ENCODE data around the gene PITPNM3. TPM values are rescaled to one million over a fixed set of nuclear protein-coding genes. Genes with fewer than 3 reads are reported as not detected.

The PITPNM3 gene
- total and polyA plus RNA-seq, 5 donors from 2014 or later: 0.12 to 0.20 TPM; not detected in 3

DNA sequence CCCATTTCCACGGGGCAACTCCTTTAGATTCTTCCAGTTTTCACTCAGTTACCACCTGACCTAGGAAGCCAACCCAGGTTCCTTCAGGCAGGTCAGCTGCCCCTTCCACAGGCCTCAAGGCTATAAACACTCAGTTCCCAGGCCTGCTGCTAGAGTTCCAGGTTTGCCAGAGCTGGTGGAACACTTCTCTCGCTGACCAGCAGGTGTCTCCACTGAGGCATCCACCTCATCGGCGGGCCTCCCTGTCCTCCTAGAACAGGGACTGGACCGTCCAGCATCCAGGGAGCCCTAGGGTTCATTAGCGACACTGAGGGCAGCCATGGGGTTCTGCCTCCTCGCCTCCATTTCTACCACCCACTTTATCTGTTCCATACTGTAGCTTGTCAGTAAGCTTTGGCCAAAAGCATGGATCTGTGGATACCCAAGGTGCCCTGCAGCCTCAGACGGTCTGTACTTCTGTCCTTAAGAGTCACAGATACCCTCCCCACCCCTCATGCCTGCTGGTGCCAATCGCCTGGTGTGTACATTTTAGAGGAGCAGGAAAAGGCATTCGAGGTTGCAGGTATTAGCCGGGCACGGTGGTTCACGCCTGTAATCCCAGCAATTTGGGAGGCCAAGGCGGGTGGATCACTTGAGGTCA is 83.1 kb downstream of the PITPNM3 start:
- H3K27me3 ChIP-seq (ENCODE audit: control insufficient read depth, insufficient read depth, low read length): no peaks in the 10 kb centered on the region
- H3K4me3 Mint-ChIP-seq: no peak overlapping the region
- ATAC-seq (ENCODE audit: low read depth in 2 of 2): peak in 1 of 2 donors; percentile 63
- H3K9me3 ChIP-seq (ENCODE audit: control insufficient read depth in 2 of 2, low read length in 2 of 2): no peaks in the 10 kb centered on the region
- H3K36me3 ChIP-seq (ENCODE audit: control insufficient read depth, insufficient read depth, low read length): no peaks in the 10 kb centered on the region
- no peaks in the 10 kb centered on the region for H3K4me1 ChIP-seq (ENCODE audit: control insufficient read depth, insufficient read depth, low read length, poor library complexity, severe bottlenecking)
- H3K27me3 Mint-ChIP-seq: peaks cover 4% of the 10 kb centered on the region
- H3K4me3 ChIP-seq (ENCODE audit: low read depth, low read length): no peak overlapping the region
- peak; percentile 39 to 55 (median 53) for DNase-seq
- peak overlapping the region in 1 of 3 donors; percentile 48 for H3K27ac Mint-ChIP-seq
- no peaks in the 10 kb centered on the region for H3K36me3 Mint-ChIP-seq
- H3K27ac ChIP-seq (ENCODE audit: insufficient read depth, low read length, poor library complexity, severe bottlenecking): no peak overlapping the region
- H3K9me3 Mint-ChIP-seq: no peaks in the 10 kb centered on the region
- H3K4me1 Mint-ChIP-seq: peaks cover 0 to 5% (median under 1%) of the 10 kb centered on the region in 4 donors

DNA sequence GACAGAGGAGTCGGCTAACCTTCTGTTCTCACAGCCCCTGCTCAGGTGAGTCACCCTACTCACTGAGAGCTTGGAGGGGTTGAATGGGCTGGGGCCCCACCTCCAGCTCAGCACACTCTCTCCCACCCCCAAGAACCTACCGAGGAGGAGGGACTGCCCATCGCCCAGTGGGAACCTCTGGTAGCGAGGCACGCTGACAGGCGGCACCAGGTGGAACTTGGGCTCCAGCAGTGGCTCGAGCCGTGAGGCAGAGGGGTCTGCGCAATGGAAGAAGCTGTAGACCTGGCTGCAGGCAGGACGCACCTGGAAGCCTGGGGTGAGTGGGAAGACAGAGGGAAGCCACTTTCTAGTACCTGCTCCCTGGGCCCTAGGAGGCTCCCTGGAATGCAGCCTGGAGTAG is 83.8 kb downstream of the PITPNM3 start:
- no peak overlapping the region for H3K4me3 Mint-ChIP-seq
- H3K4me1 ChIP-seq (ENCODE audit: control insufficient read depth, insufficient read depth, low read length, poor library complexity, severe bottlenecking): no peaks in the 10 kb centered on the region
- H3K9me3 Mint-ChIP-seq: no peaks in the 10 kb centered on the region
- H3K4me3 ChIP-seq (ENCODE audit: low read depth, low read length): no peak overlapping the region
- H3K27ac Mint-ChIP-seq: no peak overlapping the region
- no peaks in the 10 kb centered on the region for H3K36me3 ChIP-seq (ENCODE audit: control insufficient read depth, insufficient read depth, low read length)
- no peak overlapping the region for H3K27ac ChIP-seq (ENCODE audit: insufficient read depth, low read length, poor library complexity, severe bottlenecking)
- H3K4me1 Mint-ChIP-seq: peaks cover 0 to 5% (median under 1%) of the 10 kb centered on the region in 4 donors
- H3K27me3 ChIP-seq (ENCODE audit: control insufficient read depth, insufficient read depth, low read length): no peaks in the 10 kb centered on the region
- DNase-seq: no peak
- no peaks in the 10 kb centered on the region for H3K9me3 ChIP-seq (ENCODE audit: control insufficient read depth in 2 of 2, low read length in 2 of 2)
- no peaks in the 10 kb centered on the region for H3K36me3 Mint-ChIP-seq
- H3K27me3 Mint-ChIP-seq: peaks cover 4% of the 10 kb centered on the region
- no peak for ATAC-seq (ENCODE audit: low read depth in 2 of 2)

DNA sequence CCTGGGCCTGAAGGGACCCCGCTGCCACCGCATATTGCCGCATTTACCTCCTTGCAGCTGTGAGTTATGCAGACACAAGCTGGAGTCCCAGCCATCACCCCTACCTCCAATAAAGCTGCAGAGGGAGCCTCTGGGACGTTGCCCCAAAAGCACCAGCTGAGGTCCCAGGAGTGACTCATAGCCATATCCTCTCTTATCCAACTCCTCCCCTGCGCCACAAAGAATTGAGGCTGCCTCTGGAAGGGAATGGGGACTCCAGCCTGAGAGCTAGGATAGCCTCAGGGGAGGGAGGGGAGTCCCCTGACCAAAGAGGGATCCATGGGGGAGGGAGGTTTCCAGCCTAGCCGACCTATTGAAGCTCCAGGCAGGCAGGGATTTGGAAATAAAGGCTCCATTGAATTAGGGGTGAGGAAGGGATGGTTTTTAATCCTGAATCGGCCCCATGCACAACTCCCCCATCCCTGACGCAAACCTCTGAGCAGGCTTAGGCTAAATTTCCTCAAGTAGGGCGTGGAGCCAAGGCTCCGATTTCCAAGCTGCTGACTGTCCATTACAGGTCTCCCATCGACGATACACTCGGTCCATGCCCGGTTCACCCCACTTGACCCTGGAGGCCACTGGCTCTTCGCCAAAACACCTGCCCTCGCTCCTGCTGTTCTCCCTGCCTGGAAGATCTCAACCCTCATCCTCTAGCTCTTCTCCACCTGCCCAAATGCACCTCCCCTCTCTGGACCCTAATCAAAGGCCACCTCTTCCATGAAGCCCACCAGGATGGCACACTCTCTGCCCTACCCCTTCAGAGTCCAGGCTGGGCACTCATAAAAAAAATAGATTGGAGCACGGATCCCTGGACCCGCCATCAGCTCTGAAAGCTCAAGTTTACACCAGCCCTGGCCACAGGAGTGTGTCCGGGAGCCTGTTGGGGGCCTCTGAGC is 84.6 kb downstream of the PITPNM3 start:
- H3K4me3 Mint-ChIP-seq: peak overlapping the region in 1 of 4 donors; percentile 47
- Histone ChIP-seq H3K9me3 (ENCODE audit: control insufficient read depth in 2 of 2, low read length in 2 of 2) (no peaks in the 10 kb centered on the region), H3K36me3 (ENCODE audit: control insufficient read depth, insufficient read depth, low read length) (no peaks in the 10 kb centered on the region), H3K27ac (ENCODE audit: insufficient read depth, low read length, poor library complexity, severe bottlenecking) (no peak overlapping the region), H3K4me1 (ENCODE audit: control insufficient read depth, insufficient read depth, low read length, poor library complexity, severe bottlenecking) (no peaks in the 10 kb centered on the region), H3K4me3 (ENCODE audit: low read depth, low read length) (no peak overlapping the region), H3K27me3 (ENCODE audit: control insufficient read depth, insufficient read depth, low read length) (no peaks in the 10 kb centered on the region)
- H3K27me3 Mint-ChIP-seq: peaks cover 4% of the 10 kb centered on the region
- no peaks in the 10 kb centered on the region for H3K36me3 Mint-ChIP-seq
- no peak overlapping the region for H3K27ac Mint-ChIP-seq
- no peak for ATAC-seq (ENCODE audit: low read depth in 2 of 2)
- no peaks in the 10 kb centered on the region for H3K9me3 Mint-ChIP-seq
- H3K4me1 Mint-ChIP-seq: peaks cover 0 to 5% (median under 1%) of the 10 kb centered on the region in 4 donors
- DNase-seq: no peak

DNA sequence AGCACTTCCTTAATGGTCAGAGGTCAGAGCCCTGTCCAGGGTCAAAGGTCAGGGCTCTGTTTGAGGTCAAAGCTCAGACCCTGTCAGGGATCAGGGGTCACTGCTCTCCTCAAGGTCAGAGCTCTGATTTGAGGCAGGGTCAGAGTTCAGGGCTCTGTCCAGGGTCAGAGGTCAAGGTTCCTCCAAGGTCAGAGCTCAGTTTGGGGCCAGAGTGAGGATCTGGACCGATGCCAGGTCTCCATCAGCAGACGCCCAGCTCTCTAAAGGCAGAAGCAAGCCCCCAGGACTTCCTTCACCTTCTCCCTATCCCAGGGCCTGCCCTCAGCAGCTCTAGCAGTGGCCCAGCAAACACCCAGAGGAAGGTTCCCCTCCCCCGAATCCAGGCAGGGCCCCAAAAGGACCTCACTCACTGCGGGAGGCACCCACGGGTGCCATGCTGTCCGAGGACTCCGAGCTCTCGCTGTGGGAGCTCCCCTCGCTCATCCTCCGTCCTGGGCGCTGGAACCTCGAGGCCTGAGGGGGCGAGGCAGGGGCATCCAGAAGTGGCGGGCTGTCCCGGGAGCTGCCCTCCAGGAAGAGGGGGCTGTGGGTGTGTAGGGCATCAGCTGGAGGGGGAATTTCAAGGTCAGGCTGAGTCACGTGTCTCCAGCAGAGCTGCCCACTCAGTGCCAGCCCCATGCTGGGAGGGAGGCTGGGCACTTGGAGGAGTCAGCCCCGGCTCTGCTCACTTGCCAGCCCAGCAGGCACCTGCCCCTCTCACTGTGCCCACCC is 85.4 kb downstream of the PITPNM3 start:
- no peak overlapping the region for H3K4me3 ChIP-seq (ENCODE audit: low read depth, low read length)
- no peaks in the 10 kb centered on the region for H3K9me3 Mint-ChIP-seq
- ATAC-seq (ENCODE audit: low read depth in 2 of 2): no peak
- no peaks in the 10 kb centered on the region for H3K27me3 ChIP-seq (ENCODE audit: control insufficient read depth, insufficient read depth, low read length)
- peaks cover 0 to 5% (median under 1%) of the 10 kb centered on the region in 4 donors for H3K4me1 Mint-ChIP-seq
- no peak overlapping the region for H3K27ac Mint-ChIP-seq
- DNase-seq: no peak
- no peaks in the 10 kb centered on the region for H3K36me3 Mint-ChIP-seq
- no peaks in the 10 kb centered on the region for H3K4me1 ChIP-seq (ENCODE audit: control insufficient read depth, insufficient read depth, low read length, poor library complexity, severe bottlenecking)
- no peaks in the 10 kb centered on the region for H3K9me3 ChIP-seq (ENCODE audit: control insufficient read depth in 2 of 2, low read length in 2 of 2)
- H3K27me3 Mint-ChIP-seq: peaks cover 4% of the 10 kb centered on the region
- no peak overlapping the region for H3K4me3 Mint-ChIP-seq
- H3K27ac ChIP-seq (ENCODE audit: insufficient read depth, low read length, poor library complexity, severe bottlenecking): no peak overlapping the region
- no peaks in the 10 kb centered on the region for H3K36me3 ChIP-seq (ENCODE audit: control insufficient read depth, insufficient read depth, low read length)

DNA sequence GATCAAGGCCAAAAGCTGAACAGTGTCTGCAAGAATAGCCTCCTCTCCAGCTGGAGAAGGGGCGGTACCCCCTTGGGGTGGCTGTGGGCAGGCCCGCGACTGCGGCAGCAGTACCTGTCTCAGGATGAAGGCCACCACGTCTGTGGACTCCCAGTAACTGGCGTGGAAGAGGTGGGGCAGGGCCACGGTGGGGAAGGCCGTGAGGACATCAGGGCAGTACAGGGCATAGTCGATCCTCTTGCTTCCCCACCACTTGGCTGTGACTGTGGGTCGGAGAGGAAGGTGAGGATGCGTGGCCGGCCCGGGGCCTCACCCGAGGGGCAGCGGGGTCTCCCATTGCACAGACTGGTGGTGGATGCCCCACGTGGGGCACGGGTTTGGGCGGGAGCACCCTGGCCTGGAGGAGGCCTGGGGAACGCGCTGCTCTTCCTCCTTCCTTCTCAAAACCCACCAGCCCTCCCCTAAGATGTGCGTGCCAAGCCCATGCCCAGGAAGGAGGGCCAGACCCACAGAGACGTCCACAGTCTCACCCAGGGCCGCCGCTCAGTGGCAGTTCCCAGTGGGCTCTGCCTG is 86.1 kb downstream of the PITPNM3 start:
- peaks cover 4% of the 10 kb centered on the region for H3K27me3 Mint-ChIP-seq
- H3K9me3 ChIP-seq (ENCODE audit: control insufficient read depth in 2 of 2, low read length in 2 of 2): no peaks in the 10 kb centered on the region
- no peaks in the 10 kb centered on the region for H3K27me3 ChIP-seq (ENCODE audit: control insufficient read depth, insufficient read depth, low read length)
- no peaks in the 10 kb centered on the region for H3K36me3 ChIP-seq (ENCODE audit: control insufficient read depth, insufficient read depth, low read length)
- H3K4me3 Mint-ChIP-seq: no peak overlapping the region
- H3K4me1 Mint-ChIP-seq: peaks cover 0 to 5% (median under 1%) of the 10 kb centered on the region in 4 donors
- no peak for DNase-seq
- H3K4me3 ChIP-seq (ENCODE audit: low read depth, low read length): no peak overlapping the region
- no peak overlapping the region for H3K27ac ChIP-seq (ENCODE audit: insufficient read depth, low read length, poor library complexity, severe bottlenecking)
- ATAC-seq (ENCODE audit: low read depth in 2 of 2): no peak
- H3K27ac Mint-ChIP-seq: no peak overlapping the region
- no peaks in the 10 kb centered on the region for H3K9me3 Mint-ChIP-seq
- H3K4me1 ChIP-seq (ENCODE audit: control insufficient read depth, insufficient read depth, low read length, poor library complexity, severe bottlenecking): no peaks in the 10 kb centered on the region
- no peaks in the 10 kb centered on the region for H3K36me3 Mint-ChIP-seq

DNA sequence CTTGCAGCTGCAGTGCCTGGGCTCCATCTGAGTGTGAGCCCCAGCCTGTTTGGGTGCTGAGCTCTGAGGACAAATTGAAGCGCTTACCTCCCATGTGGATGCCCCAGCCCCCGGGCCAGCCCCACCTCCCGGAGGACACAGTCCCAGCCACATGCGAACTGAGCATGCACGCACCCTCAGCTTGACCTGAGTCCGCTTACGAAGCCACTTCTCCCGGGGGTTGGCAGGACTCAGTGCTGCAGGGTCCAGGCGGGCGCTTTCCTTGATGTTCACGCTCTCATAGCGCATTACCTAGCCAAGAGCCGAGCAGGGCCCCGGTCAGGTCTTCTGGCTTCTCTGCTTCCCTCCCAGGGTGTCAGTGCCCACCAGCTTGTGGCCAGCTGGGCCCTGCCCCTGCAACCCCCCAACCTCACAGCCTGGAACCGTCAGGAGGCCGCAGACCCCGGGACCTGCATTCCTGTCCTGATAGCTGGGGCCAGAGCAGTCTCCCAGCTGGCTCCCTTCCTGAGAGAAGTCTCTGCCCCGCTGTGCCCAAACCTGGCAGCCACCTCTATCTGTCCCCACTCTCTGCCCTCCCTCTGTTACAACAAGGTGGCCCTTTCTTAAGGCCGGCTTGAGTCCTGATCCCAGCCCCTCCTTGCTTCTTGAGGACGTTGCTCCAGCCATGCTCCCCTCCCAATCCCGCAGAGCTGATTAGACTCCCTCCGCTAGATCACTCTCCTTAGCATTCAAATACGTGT is 88.1 kb downstream of the PITPNM3 start:
- no peak overlapping the region for H3K4me3 Mint-ChIP-seq
- H3K9me3 Mint-ChIP-seq: no peaks in the 10 kb centered on the region
- DNase-seq (no peak), ATAC-seq (ENCODE audit: low read depth in 2 of 2) (no peak)
- no peaks in the 10 kb centered on the region for H3K27me3 ChIP-seq (ENCODE audit: control insufficient read depth, insufficient read depth, low read length)
- no peaks in the 10 kb centered on the region for H3K9me3 ChIP-seq (ENCODE audit: control insufficient read depth in 2 of 2, low read length in 2 of 2)
- no peaks in the 10 kb centered on the region for H3K4me1 ChIP-seq (ENCODE audit: control insufficient read depth, insufficient read depth, low read length, poor library complexity, severe bottlenecking)
- no peak overlapping the region for H3K27ac ChIP-seq (ENCODE audit: insufficient read depth, low read length, poor library complexity, severe bottlenecking)
- peak overlapping the region in 1 of 3 donors; percentile 10 for H3K27ac Mint-ChIP-seq
- peaks cover 3% of the 10 kb centered on the region for H3K27me3 Mint-ChIP-seq
- H3K36me3 ChIP-seq (ENCODE audit: control insufficient read depth, insufficient read depth, low read length): no peaks in the 10 kb centered on the region
- peaks cover 0 to 3% (median under 1%) of the 10 kb centered on the region in 4 donors for H3K4me1 Mint-ChIP-seq
- no peak overlapping the region for H3K4me3 ChIP-seq (ENCODE audit: low read depth, low read length)
- no peaks in the 10 kb centered on the region for H3K36me3 Mint-ChIP-seq

DNA sequence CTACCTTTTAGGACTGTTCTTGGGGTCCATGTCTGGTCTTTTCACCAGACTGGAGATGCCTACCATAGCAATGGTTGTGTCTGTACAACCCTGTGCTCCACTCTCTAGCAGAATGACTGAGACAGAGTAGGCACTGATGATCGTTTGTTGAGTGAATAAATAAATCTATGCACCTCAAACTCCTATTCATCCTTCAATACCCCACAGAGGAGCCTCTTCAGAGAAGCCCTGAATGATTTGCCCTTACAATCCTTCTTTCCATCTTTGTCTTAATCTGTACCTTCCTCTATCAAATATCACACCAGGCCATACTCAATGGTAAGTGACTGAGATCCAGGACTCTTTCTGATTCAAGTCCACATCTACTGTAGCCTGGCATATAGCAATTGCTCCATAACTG is 88.8 kb downstream of the PITPNM3 start:
- ATAC-seq (ENCODE audit: low read depth in 2 of 2) (no peak), DNase-seq (no peak)
- Mint-ChIP-seq H3K27me3 (no peaks in the 10 kb centered on the region), H3K9me3 (no peaks in the 10 kb centered on the region), H3K4me1 (no peaks in the 10 kb centered on the region), H3K36me3 (no peaks in the 10 kb centered on the region), H3K4me3 (no peak overlapping the region), H3K27ac (no peak overlapping the region)
- Histone ChIP-seq H3K27ac (ENCODE audit: insufficient read depth, low read length, poor library complexity, severe bottlenecking) (no peak overlapping the region), H3K4me1 (ENCODE audit: control insufficient read depth, insufficient read depth, low read length, poor library complexity, severe bottlenecking) (no peaks in the 10 kb centered on the region), H3K4me3 (ENCODE audit: low read depth, low read length) (no peak overlapping the region), H3K27me3 (ENCODE audit: control insufficient read depth, insufficient read depth, low read length) (no peaks in the 10 kb centered on the region), H3K36me3 (ENCODE audit: control insufficient read depth, insufficient read depth, low read length) (no peaks in the 10 kb centered on the region), H3K9me3 (ENCODE audit: control insufficient read depth in 2 of 2, low read length in 2 of 2) (no peaks in the 10 kb centered on the region)

All from CD4-positive, CD25-positive, alpha-beta regulatory T cell (primary cell).